CD1c-positive myeloid dendritic cell (primary cell): ENCODE measurements around the gene NAA50.
A peak's percentile ranks its signal among the peaks of the same experiment; 100 is the strongest.

ENCODE experiments used
- DNase-seq: peaks from one replicate; pipeline ENCODE4 v3.0.0-alpha.2; 2016; ENCODE audit errors: extremely low spot score

The NAA50 gene

DNA sequence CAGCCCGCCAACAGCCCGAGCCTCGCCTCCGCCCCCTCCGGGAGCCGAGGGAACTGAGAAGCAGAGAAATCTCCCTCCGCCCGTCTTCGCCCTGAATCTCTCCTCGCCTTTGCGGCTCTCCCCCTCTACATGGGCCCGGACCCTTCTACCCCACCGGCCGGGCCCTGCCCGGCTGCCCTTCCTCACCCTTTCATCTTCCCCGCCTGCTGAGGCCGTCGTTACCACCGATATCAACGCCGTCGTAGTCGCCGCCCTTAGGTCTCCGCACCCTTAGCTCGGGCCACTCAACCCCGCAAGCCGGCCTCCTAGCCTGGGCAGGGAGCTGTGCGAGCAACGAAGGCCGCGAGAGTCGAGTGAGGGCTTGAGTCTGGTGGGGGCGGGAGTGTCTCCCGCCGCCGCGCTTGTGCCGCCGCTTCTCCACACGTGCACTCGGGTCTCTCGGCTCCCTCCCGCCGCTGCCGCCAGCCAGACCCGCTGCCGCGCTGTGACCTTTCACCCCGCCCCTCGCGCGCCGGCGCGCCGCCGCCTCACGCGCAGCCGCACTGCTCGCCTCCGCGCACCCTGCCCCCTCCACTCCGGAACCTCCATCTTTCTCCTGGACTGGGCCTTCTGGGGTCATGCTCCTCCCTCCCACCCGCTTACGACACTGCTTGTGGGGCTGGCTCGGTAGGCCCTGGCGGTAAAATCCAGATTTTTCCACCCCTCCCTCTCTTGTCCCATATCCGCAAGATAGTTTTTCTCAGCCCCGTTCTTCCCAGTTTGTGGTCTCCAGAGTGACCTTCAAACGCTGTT, at the start of gene NAA50:
NAA50 (minus strand) TSS at position 494 of the 792 bp plus-strand sequence; CDS start at position 194, 300 bp downstream.
- peak; percentile 96 for DNase-seq

DNA sequence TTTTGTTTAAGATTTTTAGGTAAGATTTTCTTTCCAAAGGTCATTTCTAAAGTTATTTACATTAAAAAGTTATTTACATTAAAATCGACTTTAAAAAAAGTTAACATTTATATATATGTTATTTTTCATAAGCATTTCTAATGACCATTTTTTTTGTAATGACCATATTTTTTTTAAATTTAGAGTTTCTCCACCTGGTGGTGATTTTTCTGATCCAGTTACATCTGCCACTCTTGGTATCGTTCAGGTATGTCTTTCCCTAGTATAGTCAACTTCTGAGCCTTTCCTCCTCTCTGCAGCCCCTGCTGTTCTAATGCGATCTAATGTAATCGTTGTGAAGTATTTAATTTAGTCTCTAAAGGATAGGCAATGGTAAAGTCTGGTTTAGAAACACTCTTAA, 49.6 kb upstream of the NAA50 start:
- DNase-seq: no peak

- DNase-seq: no peak
Observed at GRCh38 chr3:113794526-113794925, 48.5 kb upstream of the NAA50 start.

DNA sequence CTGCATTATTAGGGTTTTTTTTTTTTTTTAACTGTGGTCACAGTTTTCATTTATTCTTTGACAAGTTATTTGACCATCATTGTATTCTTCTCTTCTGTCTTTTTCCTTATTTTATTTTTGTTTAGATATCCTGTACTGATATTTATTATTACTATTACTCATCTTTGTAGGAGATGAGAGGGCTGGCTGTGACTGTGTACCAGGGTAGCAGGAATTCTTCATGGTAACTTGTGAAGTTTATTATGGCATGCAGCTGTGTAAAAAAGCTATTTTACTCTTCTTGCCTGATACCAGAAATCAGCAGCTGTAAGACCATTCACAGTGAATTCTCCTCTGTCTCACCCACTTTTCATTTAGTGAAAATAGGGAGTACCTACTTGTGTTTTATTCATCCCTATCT, 45.3 kb upstream of the NAA50 start:
- no peak for DNase-seq

- peak; percentile 74 for DNase-seq
Observed at GRCh38 chr3:113783980-113784379, 37.9 kb upstream of the NAA50 start.

- DNase-seq: peak; percentile 80
Observed at GRCh38 chr3:113783463-113783862, 37.4 kb upstream of the NAA50 start.

DNA sequence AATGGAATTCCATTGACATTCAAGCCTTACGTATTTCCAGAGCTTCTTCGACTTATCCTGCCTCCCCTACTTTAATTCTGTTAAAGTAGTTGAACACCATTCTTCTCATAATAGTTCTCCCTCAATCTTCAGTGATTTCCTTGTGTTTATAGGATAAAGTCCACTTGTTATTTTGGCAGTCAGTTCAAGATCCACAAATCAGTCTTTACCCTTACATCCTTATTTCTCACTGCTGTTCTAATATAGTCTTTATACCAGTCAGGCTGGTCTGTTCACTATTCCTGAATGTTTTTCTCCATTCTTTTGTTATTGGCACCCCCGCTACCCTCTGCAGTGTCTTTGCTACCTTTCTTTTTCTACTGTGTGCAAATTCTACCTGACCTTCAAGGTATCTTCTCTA, 30.5 kb upstream of the NAA50 start:
- DNase-seq: no peak

DNA sequence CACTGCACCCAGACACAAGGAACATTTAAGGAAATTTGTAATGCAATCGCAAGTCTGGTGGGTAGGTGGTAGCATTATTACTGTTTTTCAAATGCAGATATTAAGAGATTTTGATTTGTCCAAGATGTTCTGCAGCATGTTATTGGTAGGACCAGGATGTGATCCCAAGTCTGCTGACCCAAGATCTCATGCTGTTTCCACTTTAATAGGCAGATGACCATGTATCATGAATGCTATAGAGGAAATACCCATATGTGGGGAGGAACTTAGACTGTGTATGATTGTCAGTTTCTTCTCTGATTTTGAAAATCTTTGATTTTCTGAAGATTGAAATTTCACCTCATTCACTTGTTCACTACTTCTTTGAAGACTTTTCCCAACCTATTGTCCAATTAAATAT, 29.5 kb upstream of the NAA50 start:
- no peak for DNase-seq

GRCh38 chr3:113773381-113773780, 27.3 kb upstream of the NAA50 start:
- no peak for DNase-seq

DNA sequence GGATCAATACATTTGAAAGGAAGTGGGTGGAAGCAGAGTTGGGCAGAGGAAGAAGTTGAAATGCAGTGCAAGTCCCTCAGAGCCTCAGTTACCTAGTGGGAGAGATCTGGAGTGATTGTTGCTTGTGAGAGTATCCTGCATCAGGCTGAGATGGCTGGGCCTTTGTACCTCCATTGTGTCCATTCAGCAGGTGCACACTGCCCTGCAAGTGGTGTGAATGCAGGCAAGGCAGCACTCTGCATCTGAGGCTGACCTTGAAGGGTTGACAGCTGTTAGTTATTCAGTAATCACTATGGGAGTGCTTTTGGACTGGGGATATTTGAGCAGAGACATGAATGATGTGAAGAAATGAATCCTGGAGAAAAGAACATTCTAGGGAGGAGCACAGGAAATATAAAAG, 25.9 kb upstream of the NAA50 start:
- DNase-seq: no peak

- DNase-seq: no peak
Observed at GRCh38 chr3:113769551-113769950, 23.5 kb upstream of the NAA50 start.

DNA sequence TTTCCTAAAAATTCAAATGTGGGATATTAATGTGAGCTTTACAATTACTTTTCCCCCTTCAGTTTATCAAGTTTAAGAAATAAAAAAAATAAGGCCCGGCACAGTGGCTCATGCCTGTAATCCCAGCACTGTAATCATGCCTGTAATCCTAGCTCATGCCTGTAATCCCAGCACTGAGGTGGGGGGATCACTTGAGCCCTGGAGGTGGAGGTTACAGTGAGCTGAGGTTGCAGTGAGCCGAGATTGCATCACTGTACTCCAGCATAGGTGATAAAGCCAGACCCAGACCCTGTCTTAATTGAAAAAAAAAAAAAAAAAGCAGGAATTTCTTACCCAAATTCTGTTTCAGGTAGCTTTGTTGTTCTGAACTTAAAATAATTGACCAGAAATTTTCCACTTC, 18.6 kb upstream of the NAA50 start:
- DNase-seq: no peak

GRCh38 chr3:113758389-113759024, 12.5 kb upstream of the NAA50 start:
- DNase-seq: no peak

DNA sequence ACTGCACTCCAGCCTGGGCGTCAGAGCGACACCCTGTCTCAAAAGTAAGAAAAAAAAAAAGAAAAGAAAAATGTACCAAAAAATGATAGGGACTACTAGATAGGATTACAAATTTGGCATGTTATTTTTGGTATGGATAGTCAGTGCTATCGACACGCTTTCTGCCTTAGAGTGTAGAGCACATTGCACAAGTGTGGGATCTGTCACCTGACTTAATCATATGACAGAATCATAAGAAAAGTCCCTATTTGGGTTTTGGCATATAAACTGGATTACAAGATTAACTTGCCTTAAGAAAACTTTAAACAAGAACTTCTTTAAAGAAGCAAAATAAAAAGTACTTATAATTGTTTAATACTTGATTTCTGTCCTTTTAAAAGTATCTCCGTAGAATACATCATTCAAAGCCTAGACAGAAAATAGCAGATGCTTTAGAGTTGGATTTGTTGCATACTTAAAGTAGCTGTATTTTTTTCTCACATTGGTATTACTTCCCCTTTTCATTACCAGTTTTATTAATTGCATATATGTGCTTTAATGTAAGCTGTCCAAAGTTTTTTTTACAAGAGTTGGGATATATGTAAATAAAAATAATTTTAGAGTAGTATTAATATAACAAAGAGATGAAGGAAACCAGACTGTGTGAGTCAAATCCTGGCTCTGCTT, 8.6 kb upstream of the NAA50 start:
- peak; percentile 58 for DNase-seq

DNA sequence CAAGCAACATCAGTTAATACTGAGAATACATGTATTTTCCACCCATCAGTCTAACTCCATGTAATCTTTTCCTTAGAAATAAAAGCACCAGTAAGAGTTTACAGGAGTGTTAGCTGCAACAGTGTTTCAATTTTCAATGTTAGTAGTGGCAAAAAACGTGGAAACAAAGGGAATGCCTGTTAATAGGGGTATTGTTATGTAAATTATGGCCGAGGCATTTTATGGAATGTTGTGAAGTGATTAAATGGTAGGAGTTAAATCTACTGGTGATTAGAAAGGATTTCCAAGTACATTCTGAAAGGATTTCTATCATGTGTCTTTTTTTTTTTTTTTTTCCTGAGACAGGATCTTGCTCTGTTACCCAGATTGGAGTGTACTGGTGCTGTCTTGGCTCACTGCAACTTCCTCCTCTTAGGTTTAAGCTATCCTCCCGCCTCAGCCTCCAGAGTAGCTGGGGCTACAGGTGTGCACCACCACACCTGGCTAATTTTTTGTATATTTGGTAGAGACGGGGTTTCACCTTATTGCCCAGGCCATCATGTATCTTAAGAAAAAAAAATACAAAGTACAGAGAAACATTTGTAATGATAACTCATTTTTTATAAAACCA, 7.4 kb upstream of the NAA50 start:
- DNase-seq: no peak

DNA sequence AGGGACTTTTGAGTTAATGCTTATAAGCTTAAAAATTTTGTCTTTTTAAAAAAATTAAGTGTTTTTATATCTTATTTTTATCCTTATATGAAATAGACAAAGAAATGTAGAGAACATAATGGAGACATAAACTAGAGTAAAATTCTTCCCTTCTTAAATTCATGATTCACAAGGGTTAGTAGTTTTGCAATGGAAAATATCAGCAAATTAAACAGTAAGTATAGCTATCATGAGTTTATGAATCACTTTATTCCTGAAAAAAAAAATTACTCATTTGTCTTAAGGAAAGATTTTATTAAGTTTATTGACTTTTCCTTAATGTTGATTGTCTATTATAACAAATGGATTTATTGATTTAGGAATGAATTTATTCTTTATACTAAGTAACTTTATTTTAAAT, 5.1 kb upstream of the NAA50 start:
- DNase-seq: no peak

GRCh38 chr3:113747283-113748046, 1.4 kb upstream of the NAA50 start:
- peak; percentile 57 for DNase-seq

DNA sequence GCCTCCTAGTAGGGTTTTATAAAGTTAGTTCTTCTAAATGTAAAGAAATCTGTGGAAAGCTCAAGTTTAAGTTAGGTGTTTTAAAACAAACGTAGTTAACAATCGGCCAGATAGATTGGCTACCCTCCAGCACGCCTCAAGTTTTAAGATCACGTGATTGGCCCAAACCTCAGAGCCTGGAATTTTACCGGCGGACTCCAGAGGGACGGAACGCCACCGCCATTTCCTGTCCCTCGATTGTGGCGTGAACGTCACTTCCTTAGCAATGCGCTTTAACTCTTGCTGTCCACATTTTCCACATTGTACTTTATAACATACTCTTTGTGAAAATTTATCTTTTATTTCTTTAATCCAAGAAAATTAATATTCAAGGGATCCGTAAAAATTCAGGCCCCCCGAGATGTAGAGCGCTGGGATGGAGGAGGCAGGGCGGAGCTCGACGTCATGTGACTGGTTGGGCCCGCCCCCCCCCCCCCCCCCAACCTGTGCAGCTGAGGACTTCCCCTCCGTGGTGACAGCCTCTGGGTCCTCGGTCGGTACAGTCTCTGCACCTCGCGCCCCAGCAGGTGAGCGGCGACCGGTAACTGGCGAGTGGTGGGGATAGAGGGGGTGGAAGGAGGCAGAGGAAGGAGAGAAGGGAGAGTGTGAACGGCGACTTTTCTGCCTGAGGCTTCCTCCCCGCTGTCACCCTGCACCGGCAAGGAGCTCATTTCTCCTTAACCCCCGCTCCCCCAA, 666 bp upstream of the NAA50 start, which contains the start of gene ATP6V1A:
ATP6V1A (plus strand) TSS at position 488 of the 735 bp plus-strand sequence. CDS start 31,719 bp downstream, outside the sequence.
- peak; percentile 97 for DNase-seq

DNA sequence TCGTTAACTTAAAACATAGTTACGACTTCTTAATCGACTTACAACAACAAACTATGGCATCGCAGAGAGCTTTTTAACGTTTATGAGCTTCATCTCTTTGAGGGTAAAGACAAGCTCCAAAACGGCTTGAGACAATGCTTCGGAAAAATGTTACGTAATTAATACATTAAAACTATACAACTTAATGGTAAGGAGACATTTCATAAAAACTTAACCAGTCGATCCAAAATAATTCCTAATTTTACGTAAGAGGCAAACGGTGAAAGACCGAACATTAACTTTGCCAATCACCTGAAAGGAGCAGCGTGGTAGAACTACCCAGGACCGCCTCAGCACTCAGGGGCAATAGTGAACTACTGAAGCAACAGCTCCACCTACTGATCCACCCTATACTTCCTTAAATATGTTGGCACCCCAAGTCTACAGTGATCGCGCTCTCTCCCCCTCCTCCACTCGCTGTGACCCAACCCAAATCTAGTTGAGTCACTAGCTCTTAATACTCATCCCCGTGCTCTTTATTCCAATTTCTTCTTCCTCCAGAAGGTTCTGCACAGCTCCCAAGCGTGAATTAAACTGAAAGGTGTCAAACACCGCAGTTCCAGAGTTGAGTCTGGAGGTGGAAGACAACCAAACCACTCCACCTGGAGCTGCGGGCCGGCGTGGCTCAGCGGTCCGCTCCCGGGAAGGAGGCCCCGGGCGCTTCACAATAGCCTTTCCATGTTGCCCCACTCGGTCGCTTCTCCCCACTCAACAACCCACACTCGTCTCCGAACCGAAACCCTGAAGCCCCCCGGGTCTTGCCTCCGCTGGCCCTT, 901 bp downstream of the NAA50 start:
- DNase-seq: peak; percentile 91
